BJ (cell line): ENCODE data around the gene NADK2. TPM values are rescaled to one million over a fixed set of nuclear protein-coding genes. Genes with fewer than 3 reads are reported as not detected.
"Not testable (repeated sequence)": the region's sequence is repeated elsewhere in the genome, so short reads cannot be mapped to it uniquely, and the experiment has no call there.

Source experiments
- CTCF ChIA-PET: fragments of 350-600 bp; formaldehyde crosslinking; extraction: SDS; loops from one replicate; lab custom pipeline; 2021; ENCODE audit warnings: antibody characterized with exemption, inconsistent platforms; lab: Yijun Ruan, JAX
- POLR2A ChIA-PET: fragments of 300-600 bp; sonication (Branson Sonifier 250); formaldehyde crosslinking; extraction: SDS; loops from one replicate; lab custom pipeline; 2021; ENCODE audit warnings: antibody characterized with exemption; lab: Charles Lee
- DNase-seq: peaks from one replicate; pipeline ENCODE4 v3.0.0-alpha.2; 2011; ENCODE audit warnings: low read depth
- H3K27me3 ChIP-seq: 2 replicates; pipeline ENCODE4 v1.6.0; 2011; ENCODE audit warnings: low read length; ENCODE audit not compliant: control insufficient read depth, insufficient read depth
- H3K36me3 ChIP-seq: 2 replicates; pipeline ENCODE4 v1.5.1; 2011; ENCODE audit warnings: low read length; ENCODE audit not compliant: control insufficient read depth, insufficient read depth
- H3K4me3 ChIP-seq: 2 replicates; pipeline ENCODE4 v1.5.1; 2011; ENCODE audit warnings: low read depth, mild to moderate bottlenecking, control low read depth, low read length
- CTCF ChIP-seq: IDR thresholded peaks from 2 replicates; pipeline ENCODE4 v1.5.1; 2011; ENCODE audit warnings: low read depth, mild to moderate bottlenecking, control low read depth, inconsistent platforms, low read length, moderate library complexity; ENCODE audit not compliant: insufficient read depth
- polyA plus RNA-seq: library from polyadenylated mRNA; depleted of rRNA; stranded (reverse); fragments of >200 nt; gene quantifications from 2 replicates; pipeline ENCODE4 v1.2.3, GENCODE V29; 2011

The NADK2 gene
- polyA plus RNA-seq, 1 experiment: 7.2 TPM

- DNase-seq: no peak
- TF ChIP-seq CTCF: no peak
- no peaks in the 10 kb centered on the region; the same call in 1 of the 2 replicates for H3K36me3 ChIP-seq
- ChIA-PET CTCF (interaction anchor here (0.6 kb wide), 1 partner anchor 680 kb away, joined by 4 read pairs; no protein-coding TSS in a partner anchor), POLR2A (no interaction called here)
- no peaks in the 10 kb centered on the region for H3K27me3 ChIP-seq
- no peak overlapping the region for H3K4me3 ChIP-seq
Measured at GRCh38 chr5:36193746-36194145, 48.0 kb downstream of the NADK2 start.

GRCh38 chr5:36184408-36184807 lies 57.3 kb downstream of the NADK2 start:
- H3K27me3 ChIP-seq, H3K36me3 ChIP-seq, POLR2A ChIA-PET, H3K4me3 ChIP-seq, CTCF ChIA-PET, DNase-seq: not testable (repeated sequence)

GRCh38 chr5:36181774-36182173 lies 60.0 kb downstream of the NADK2 start:
- H3K27me3 ChIP-seq: no peaks in the 10 kb centered on the region
- no peak overlapping the region for H3K4me3 ChIP-seq
- no peak for TF ChIP-seq CTCF
- no peak for DNase-seq
- ChIA-PET POLR2A (no interaction called here), CTCF (interaction anchor here (0.8 to 1.1 kb wide), 2 partner anchors 54 to 69 kb away, joined by 3 read pairs; no protein-coding TSS in a partner anchor)
- H3K36me3 ChIP-seq: peaks cover 4% of the 10 kb centered on the region

GRCh38 chr5:36180556-36181350 lies 61.0 kb downstream of the NADK2 start:
- Histone ChIP-seq H3K27me3 (no peaks in the 10 kb centered on the region), H3K36me3 (peaks cover 4% of the 10 kb centered on the region), H3K4me3 (no peak overlapping the region)
- CTCF ChIA-PET: interaction anchor here (0.8 kb wide), 1 partner anchor 84 kb away, joined by 3 read pairs; no protein-coding TSS in a partner anchor
- POLR2A ChIA-PET: no interaction called here
- no peak for DNase-seq
- no peak for TF ChIP-seq CTCF

- H3K36me3 ChIP-seq: peaks cover 4% of the 10 kb centered on the region
- ChIA-PET POLR2A (no interaction called here), CTCF (interaction anchor here (0.8 to 2.6 kb wide), 3 partner anchors 13 to 1325 kb away, joined by 3 to 12 read pairs (median 8); no protein-coding TSS in a partner anchor)
- TF ChIP-seq CTCF: no peak
- no peak overlapping the region for H3K4me3 ChIP-seq
- no peaks in the 10 kb centered on the region for H3K27me3 ChIP-seq
- DNase-seq: no peak
Measured at GRCh38 chr5:36179950-36180349, 61.8 kb downstream of the NADK2 start.
